D721Med (cell line): ENCODE measurements around the gene TNFSF13.

ENCODE experiments used
- DNase-seq: peaks from one replicate; pipeline ENCODE4 v3.0.0; 2011; ENCODE audit warnings: low spot score; ENCODE audit not compliant: insufficient read length
- FAIRE-seq: peaks from 2 replicates; lab custom pipeline; 2011; peaks lifted over from hg19 to GRCh38; lab: Jason Lieb, UNC
- CTCF ChIP-seq: IDR thresholded peaks from 2 replicates; pipeline ENCODE4 v1.5.1; 2012; ENCODE audit warnings: mild to moderate bottlenecking, control low read depth; ENCODE audit not compliant: insufficient read depth; ENCODE audit errors: missing control alignments

TNFSF13 gene

GRCh38 chr17:7558544-7559319 lies at the start of gene TNFSF13:
Gene TNFSF13, plus strand, starts transcription at chr17:7558750. Its CDS starts 290 bp downstream, at chr17:7559040.
- no peak for FAIRE-seq
- no peak for DNase-seq
- TF ChIP-seq CTCF = no peak

- FAIRE-seq (no peak), DNase-seq (no peak)
- no peak for TF ChIP-seq CTCF
Observed at GRCh38 chr17:7508846-7509245, 49.7 kb upstream of the TNFSF13 start.

- FAIRE-seq = no peak
- no peak for DNase-seq
- no peak for TF ChIP-seq CTCF
Observed at GRCh38 chr17:7509937-7510336, 48.6 kb upstream of the TNFSF13 start.

GRCh38 chr17:7511108-7511507 lies 47.4 kb upstream of the TNFSF13 start:
- FAIRE-seq = no peak
- TF ChIP-seq CTCF = no peak

GRCh38 chr17:7512105-7512504 lies 46.4 kb upstream of the TNFSF13 start:
- DNase-seq (no peak), FAIRE-seq (no peak)
- TF ChIP-seq CTCF = no peak

More at GRCh38 chr17:7511108-7511507, 47.4 kb upstream of the TNFSF13 start:
- DNase-seq = no peak

GRCh38 chr17:7512824-7513540 lies 45.6 kb upstream of the TNFSF13 start:
- FAIRE-seq (no peak), DNase-seq (no peak)
- TF ChIP-seq CTCF = no peak
